Fibroblast of the aortic adventitia (primary cell): Measurements from ENCODE around the gene HES1. TPM values are rescaled to one million over a fixed set of nuclear protein-coding genes. Genes with fewer than 3 reads are reported as not detected.

ENCODE experiments used
- DNase-seq: peaks from one replicate; pipeline ENCODE4 v3.0.0-alpha.2; 2010; ENCODE audit warnings: low read depth
- H3K4me3 ChIP-seq: 2 replicates; pipeline ENCODE4 v1.5.1; 2011; ENCODE audit warnings: low read depth, mild to moderate bottlenecking, control low read depth, low read length, moderate library complexity
- CTCF ChIP-seq: IDR thresholded peaks from 2 replicates; pipeline ENCODE4 v1.5.1; 2011; ENCODE audit warnings: mild to moderate bottlenecking, low read length, control low read depth, inconsistent platforms; ENCODE audit not compliant: insufficient read depth
- total RNA-seq: library from RNA; depleted of rRNA; stranded (reverse); fragments of >200 nt; gene quantifications from 2 replicates; pipeline ENCODE4 v1.2.3, GENCODE V29; 2012; ENCODE audit warnings: low replicate concordance

Gene HES1
- total RNA-seq, 1 donor, result 0.81 TPM

- DNase-seq, result no peak
- TF ChIP-seq CTCF, result no peak
Observed at GRCh38 chr3:194178128-194178527, 42.2 kb downstream of the HES1 start.

GRCh38 chr3:194178669-194179068, 42.7 kb downstream of the HES1 start:
- no peak overlapping the region for H3K4me3 ChIP-seq
- TF ChIP-seq CTCF, result no peak
- peak; percentile 3 for DNase-seq

More at GRCh38 chr3:194178128-194178527, 42.2 kb downstream of the HES1 start:
- H3K4me3 ChIP-seq, result no peak overlapping the region

GRCh38 chr3:194180570-194180969, 44.6 kb downstream of the HES1 start:
- no peak overlapping the region for H3K4me3 ChIP-seq
- no peak for TF ChIP-seq CTCF
- DNase-seq, result no peak

- TF ChIP-seq CTCF, result no peak
- no peak for DNase-seq
- no peak overlapping the region for H3K4me3 ChIP-seq
Observed at GRCh38 chr3:194181612-194182529, 45.9 kb downstream of the HES1 start.

- no peak overlapping the region for H3K4me3 ChIP-seq
- no peak for DNase-seq
- no peak for TF ChIP-seq CTCF
Observed at GRCh38 chr3:194183271-194183670, 47.3 kb downstream of the HES1 start.

GRCh38 chr3:194184265-194184751, 48.4 kb downstream of the HES1 start:
- H3K4me3 ChIP-seq, result no peak overlapping the region
- TF ChIP-seq CTCF, result no peak

More at GRCh38 chr3:194184265-194184751, 48.4 kb downstream of the HES1 start:
- no peak for DNase-seq
